ENCODE measurements around the gene OPCML.

- TF ChIP-seq CTCF (IDR thresholded peaks at IDR 0.05) (no peak), POLR2A (IDR thresholded peaks at IDR 0.05) (no peak)
Measured at GRCh38 chr11:132858223-132858622, 674.1 kb downstream of the OPCML start.

Data from lower leg skin (tissue), 3 donors.